BLaER1 treated with 17β-estradiol and CSF1 and Interleukin-3, amounts not matched to agents 10 nM and 100 nM (cell line): ENCODE results near the gene ASCL4.

Experiments used
- H3K27ac ChIP-seq, 11 experiments: shearing (Covaris generic); formaldehyde crosslinking; 2 replicates each; pipeline ENCODE4 v1.8.1; 2022
- H3K27me3 ChIP-seq, 11 experiments: shearing (Covaris generic); formaldehyde crosslinking; 2 replicates each; pipeline ENCODE4 v1.8.1; 2022
- H3K36me3 ChIP-seq, 11 experiments: shearing (Covaris generic); formaldehyde crosslinking; 2 replicates each; pipeline ENCODE4 v1.8.1; 2022
- H3K4me1 ChIP-seq, 10 experiments: shearing (Covaris generic); formaldehyde crosslinking; 2 replicates each; pipeline ENCODE4 v1.8.1; 2022
- H3K4me2 ChIP-seq, 11 experiments: shearing (Covaris generic); formaldehyde crosslinking; 2 replicates each; pipeline ENCODE4 v1.8.1; 2022
- H3K4me3 ChIP-seq, 10 experiments: shearing (Covaris generic); formaldehyde crosslinking; 2 replicates each; pipeline ENCODE4 v1.8.1; 2022
- H3K9ac ChIP-seq, 11 experiments: shearing (Covaris generic); formaldehyde crosslinking; 2 replicates each; pipeline ENCODE4 v1.8.1; 2022
- H3K9me3 ChIP-seq, 11 experiments: shearing (Covaris generic); formaldehyde crosslinking; replicated peaks in 1 of 11; 2 replicates each; pipeline ENCODE4 v1.8.1; 2022
- H4K20me1 ChIP-seq, 11 experiments: shearing (Covaris generic); formaldehyde crosslinking; 2 replicates each; pipeline ENCODE4 v1.8.1; 2022
- Cebpa-rat ChIP-seq, 11 experiments: shearing (Covaris generic); IDR thresholded peaks; 2 replicates each; pipeline ENCODE4 v1.8.1; 2022

Gene ASCL4

DNA sequence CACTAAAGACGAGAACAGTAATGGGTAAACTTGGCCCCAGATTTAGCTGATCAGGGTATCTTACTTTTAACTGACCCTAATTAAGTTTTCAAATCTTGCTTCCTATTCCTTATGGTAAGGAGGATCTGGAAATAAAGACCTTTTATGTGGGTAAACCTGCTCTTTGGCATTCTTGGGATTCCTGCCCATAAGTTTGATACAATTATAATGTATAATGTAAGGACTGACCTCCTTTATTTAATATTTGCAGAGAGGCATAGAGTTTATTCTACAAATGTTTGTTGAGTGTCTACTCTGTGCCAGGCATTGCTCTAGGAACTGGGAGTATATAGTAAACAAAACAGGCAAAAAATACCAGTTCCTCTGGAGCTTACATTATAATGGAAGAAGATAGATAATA is 9.2 kb upstream of the ASCL4 start:
- Histone ChIP-seq H3K9me3 (peaks cover 0 to 11% (median 5%) of the 10 kb centered on the region in 11 experiments; a peak in 6 of 22 replicates), H4K20me1 (peaks cover 0 to 2% (median 0%) of the 10 kb centered on the region in 11 experiments; a peak in 4 of 22 replicates), H3K27ac (no peak overlapping the region), H3K4me3 (no peak overlapping the region), H3K4me1 (peaks cover 0 to 12% (median 5%) of the 10 kb centered on the region in 10 experiments; a peak in 13 of 20 replicates), H3K9ac (no peak overlapping the region), H3K36me3 (no peaks in the 10 kb centered on the region), H3K4me2 (no peak overlapping the region), H3K27me3 (no peaks in the 10 kb centered on the region)
- TF ChIP-seq Cebpa-rat (IDR thresholded peaks at IDR 0.05) = no peak

DNA sequence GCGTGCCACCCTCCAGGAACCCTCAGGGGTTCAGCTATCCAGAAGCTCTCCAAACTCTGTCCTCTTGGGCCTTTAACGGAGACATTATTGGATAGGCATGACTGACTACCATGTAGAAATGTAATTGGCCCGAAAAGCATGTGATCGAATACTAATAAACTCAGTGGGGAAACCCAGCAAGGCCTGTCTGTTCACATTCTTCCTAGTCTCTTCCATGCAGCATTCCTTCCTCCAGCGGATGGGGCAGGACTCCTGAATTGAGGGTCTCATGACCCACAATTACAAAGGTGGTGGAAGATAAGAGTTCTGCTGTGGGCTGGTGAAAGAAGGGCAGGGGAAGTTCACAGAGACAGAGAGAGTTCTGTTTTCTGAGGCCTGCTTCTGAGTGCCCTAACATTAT is 7.0 kb upstream of the ASCL4 start:
- Histone ChIP-seq H4K20me1 (no peaks in the 10 kb centered on the region), H3K4me3 (no peak overlapping the region), H3K27ac (no peak overlapping the region), H3K36me3 (no peaks in the 10 kb centered on the region), H3K9me3 (peaks cover 0 to 9% (median 5%) of the 10 kb centered on the region in 11 experiments; a peak in 6 of 22 replicates), H3K9ac (no peak overlapping the region), H3K27me3 (no peaks in the 10 kb centered on the region), H3K4me1 (peaks cover 0 to 5% (median 0%) of the 10 kb centered on the region in 10 experiments; a peak in 1 of 20 replicates), H3K4me2 (no peak overlapping the region)
- no peak for TF ChIP-seq Cebpa-rat (IDR thresholded peaks at IDR 0.05)

DNA sequence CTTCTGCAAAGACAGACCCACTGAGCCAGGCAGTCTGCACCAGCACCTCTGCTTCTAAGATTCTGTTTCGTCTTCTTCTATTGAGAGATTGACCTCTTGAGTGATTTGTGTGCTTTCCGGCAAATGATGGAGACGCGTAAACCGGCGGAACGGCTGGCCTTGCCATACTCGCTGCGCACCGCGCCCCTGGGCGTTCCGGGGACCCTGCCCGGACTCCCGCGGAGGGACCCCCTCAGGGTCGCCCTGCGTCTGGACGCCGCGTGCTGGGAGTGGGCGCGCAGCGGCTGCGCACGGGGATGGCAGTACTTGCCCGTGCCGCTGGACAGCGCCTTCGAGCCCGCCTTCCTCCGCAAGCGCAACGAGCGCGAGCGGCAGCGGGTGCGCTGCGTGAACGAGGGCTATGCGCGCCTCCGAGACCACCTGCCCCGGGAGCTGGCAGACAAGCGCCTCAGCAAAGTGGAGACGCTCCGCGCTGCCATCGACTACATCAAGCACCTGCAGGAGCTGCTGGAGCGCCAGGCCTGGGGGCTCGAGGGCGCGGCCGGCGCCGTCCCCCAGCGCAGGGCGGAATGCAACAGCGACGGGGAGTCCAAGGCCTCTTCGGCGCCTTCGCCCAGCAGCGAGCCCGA is 703 bp downstream of the ASCL4 start:
- Histone ChIP-seq H3K27ac (no peak overlapping the region), H3K4me2 (peak overlapping the region; percentile 63 to 84 (median 76)), H3K36me3 (no peaks in the 10 kb centered on the region), H3K9me3 (peaks cover 0 to 9% (median 5%) of the 10 kb centered on the region in 11 experiments; a peak in 8 of 22 replicates), H3K27me3 (peaks cover 21 to 41% (median 32%) of the 10 kb centered on the region in 11 experiments), H3K9ac (no peak overlapping the region), H4K20me1 (no peaks in the 10 kb centered on the region; a peak in 1 of 22 replicates), H3K4me3 (peak overlapping the region in 6 of 10 experiments; percentile 3 to 34 (median 17); a peak in 5 of 20 replicates), H3K4me1 (peaks cover 38 to 59% (median 42%) of the 10 kb centered on the region in 10 experiments)
- TF ChIP-seq Cebpa-rat (IDR thresholded peaks at IDR 0.05) = no peak

DNA sequence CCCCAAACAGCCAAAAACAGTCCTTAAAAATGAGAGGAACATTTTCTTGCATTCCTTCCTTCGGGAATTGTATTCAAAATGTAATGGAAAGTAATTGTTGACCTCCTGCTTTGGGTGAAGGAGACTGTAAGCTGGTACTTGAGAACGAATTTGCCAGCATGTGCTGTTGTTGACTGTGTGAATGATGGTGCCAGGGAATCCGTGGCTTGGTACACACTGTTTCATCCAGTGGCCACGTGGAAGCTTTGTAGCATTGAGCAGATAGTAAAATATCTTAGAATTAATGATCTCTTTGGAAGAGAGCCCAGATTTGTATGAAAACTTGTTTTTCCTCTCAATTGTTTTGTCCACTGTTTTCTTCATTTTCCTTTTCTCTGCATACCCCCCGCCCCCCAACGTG is 1.7 kb downstream of the ASCL4 start:
- no peaks in the 10 kb centered on the region for H3K36me3 ChIP-seq
- H3K27ac ChIP-seq = no peak overlapping the region
- H3K9me3 ChIP-seq = peaks cover 0 to 9% (median 5%) of the 10 kb centered on the region in 11 experiments; a peak in 8 of 22 replicates
- H3K4me1 ChIP-seq = peaks cover 38 to 68% (median 45%) of the 10 kb centered on the region in 10 experiments
- peaks cover 21 to 41% (median 32%) of the 10 kb centered on the region in 11 experiments for H3K27me3 ChIP-seq
- H3K9ac ChIP-seq = no peak overlapping the region
- H3K4me2 ChIP-seq = peak overlapping the region in 1 of 11 experiments; percentile 11; a peak in 1 of 22 replicates
- TF ChIP-seq Cebpa-rat (IDR thresholded peaks at IDR 0.05) = no peak
- H3K4me3 ChIP-seq = no peak overlapping the region
- no peaks in the 10 kb centered on the region; a peak in 1 of 22 replicates for H4K20me1 ChIP-seq

DNA sequence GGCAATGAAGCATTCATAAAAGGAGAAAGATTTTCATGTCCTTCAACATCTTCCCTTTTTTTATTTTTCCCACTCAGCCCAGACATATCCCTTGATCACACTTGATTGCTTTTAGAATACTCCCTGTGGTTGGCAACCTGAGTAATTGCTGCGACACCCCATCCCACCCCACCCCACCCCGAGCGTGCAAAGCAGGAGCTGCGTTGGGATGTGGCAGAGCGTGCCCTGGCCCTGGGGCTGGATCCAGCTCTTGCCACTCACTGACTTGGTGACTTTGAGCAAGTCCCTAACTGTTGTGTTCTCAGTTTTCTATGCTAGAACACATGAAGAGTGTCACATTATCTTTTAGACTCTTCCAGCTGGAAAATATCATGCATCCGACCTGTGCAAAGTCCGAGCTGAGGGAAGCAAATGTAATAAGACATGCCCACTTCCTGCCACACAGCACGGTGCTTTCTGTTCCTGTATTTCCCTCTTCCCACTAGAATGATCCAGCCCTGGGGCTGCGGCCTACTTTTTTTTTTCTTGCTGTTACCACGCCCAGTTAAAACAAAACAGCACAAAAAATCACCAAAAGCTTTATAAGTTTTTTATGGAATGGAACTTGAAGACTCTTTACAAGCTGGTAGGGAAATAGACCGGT is 4.0 kb downstream of the ASCL4 start:
- peak overlapping the region in 4 of 11 experiments; percentile 36 to 80 (median 72); a peak in 7 of 22 replicates for H3K9ac ChIP-seq
- peaks cover 40 to 92% (median 50%) of the 10 kb centered on the region in 10 experiments for H3K4me1 ChIP-seq
- H4K20me1 ChIP-seq = no peaks in the 10 kb centered on the region; a peak in 1 of 22 replicates
- H3K4me2 ChIP-seq = peak overlapping the region in 10 of 11 experiments; percentile 22 to 95 (median 72); a peak in 21 of 22 replicates
- peaks cover 21 to 36% (median 30%) of the 10 kb centered on the region in 11 experiments for H3K27me3 ChIP-seq
- peak overlapping the region in 2 of 10 experiments; percentile 14 to 37; a peak in 1 of 20 replicates for H3K4me3 ChIP-seq
- peak overlapping the region in 6 of 11 experiments; percentile 41 to 93 (median 83); a peak in 10 of 22 replicates for H3K27ac ChIP-seq
- no peak for TF ChIP-seq Cebpa-rat (IDR thresholded peaks at IDR 0.05)
- H3K9me3 ChIP-seq = peaks cover 0 to 9% (median 5%) of the 10 kb centered on the region in 11 experiments; a peak in 8 of 22 replicates
- no peaks in the 10 kb centered on the region for H3K36me3 ChIP-seq

DNA sequence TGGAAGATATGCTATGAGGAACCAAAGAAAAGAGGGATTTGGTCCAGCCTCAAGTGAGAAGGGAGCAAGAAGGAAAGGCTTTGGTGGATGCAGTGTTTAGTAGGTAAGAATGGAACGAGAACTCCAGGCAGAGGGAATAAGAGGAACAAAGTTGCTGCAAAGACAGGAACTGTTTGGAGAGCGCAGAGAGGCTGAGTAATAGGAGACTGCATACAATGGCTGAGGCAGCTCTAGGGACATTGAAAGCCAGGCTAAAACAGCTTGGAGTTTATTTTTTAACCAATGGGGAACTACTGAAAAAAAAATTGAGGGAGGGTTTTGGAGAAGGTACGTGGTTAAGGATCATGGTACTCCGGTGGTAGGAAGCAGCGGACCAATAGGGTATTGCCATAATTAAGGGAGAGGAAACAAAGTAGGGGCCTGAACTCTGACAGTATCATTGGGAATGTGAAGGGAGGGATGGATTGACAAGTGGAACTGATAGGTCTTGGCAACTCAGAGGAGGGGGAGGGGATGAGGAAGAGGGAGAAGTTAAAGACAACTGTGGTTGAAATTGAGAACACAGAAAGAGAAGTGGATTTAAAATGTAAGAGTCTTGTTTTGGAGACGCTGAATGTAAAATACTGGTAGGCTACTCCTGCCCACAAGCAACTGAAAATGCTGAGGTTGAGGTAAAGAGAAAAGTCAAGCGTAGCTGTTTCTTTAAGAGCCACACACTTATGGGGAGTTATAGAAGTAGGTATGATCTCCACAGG is 4.8 kb downstream of the ASCL4 start:
- H4K20me1 ChIP-seq = no peaks in the 10 kb centered on the region; a peak in 1 of 22 replicates
- no peak for TF ChIP-seq Cebpa-rat (IDR thresholded peaks at IDR 0.05)
- peaks cover 0 to 9% (median 5%) of the 10 kb centered on the region in 11 experiments; a peak in 8 of 22 replicates for H3K9me3 ChIP-seq
- H3K4me3 ChIP-seq = peak overlapping the region in 3 of 10 experiments; percentile 33 to 37 (median 33); a peak in 3 of 20 replicates
- no peaks in the 10 kb centered on the region for H3K36me3 ChIP-seq
- H3K4me2 ChIP-seq = peak overlapping the region in 10 of 11 experiments; percentile 22 to 95 (median 72); a peak in 20 of 22 replicates
- H3K27me3 ChIP-seq = peaks cover 19 to 29% (median 23%) of the 10 kb centered on the region in 11 experiments
- peaks cover 40 to 92% (median 51%) of the 10 kb centered on the region in 10 experiments for H3K4me1 ChIP-seq
- H3K27ac ChIP-seq = peak overlapping the region in 7 of 11 experiments; percentile 36 to 93 (median 81); a peak in 13 of 22 replicates
- peak overlapping the region in 5 of 11 experiments; percentile 36 to 83 (median 74); a peak in 10 of 22 replicates for H3K9ac ChIP-seq

DNA sequence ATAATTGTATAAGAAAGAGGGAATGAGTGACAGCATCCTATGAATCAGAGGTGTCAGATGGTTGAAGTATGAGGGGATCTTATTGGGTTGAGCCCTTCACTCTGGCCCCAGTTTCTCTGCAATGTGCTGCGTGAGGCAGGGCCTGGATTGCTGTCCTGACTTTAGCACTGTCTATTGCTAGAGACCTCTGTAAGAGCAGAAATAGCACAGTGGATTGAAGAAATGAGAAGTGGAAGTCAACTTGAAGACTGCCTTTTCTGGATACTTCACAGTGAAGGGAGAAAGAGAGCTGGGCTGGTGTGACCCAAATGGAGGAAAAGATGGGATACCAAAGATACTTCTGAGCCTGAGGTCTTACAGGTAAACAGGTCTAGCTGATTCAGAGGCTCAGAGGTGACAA is 5.8 kb downstream of the ASCL4 start:
- H3K4me1 ChIP-seq = peaks cover 33 to 93% (median 45%) of the 10 kb centered on the region in 10 experiments
- peak overlapping the region in 7 of 11 experiments; percentile 38 to 95 (median 89); a peak in 12 of 22 replicates for H3K4me2 ChIP-seq
- H3K27ac ChIP-seq = peak overlapping the region in 6 of 11 experiments; percentile 49 to 93 (median 83); a peak in 11 of 22 replicates
- peak overlapping the region in 5 of 11 experiments; percentile 36 to 83 (median 74); a peak in 8 of 22 replicates for H3K9ac ChIP-seq
- H3K4me3 ChIP-seq = peak overlapping the region in 3 of 10 experiments; percentile 33 to 37 (median 33); a peak in 3 of 20 replicates
- H3K27me3 ChIP-seq = peaks cover 9 to 18% (median 12%) of the 10 kb centered on the region in 11 experiments
- H3K9me3 ChIP-seq = peaks cover 0 to 4% (median 3%) of the 10 kb centered on the region in 11 experiments; a peak in 8 of 22 replicates
- no peaks in the 10 kb centered on the region for H4K20me1 ChIP-seq
- TF ChIP-seq Cebpa-rat (IDR thresholded peaks at IDR 0.05) = no peak
- no peaks in the 10 kb centered on the region for H3K36me3 ChIP-seq

DNA sequence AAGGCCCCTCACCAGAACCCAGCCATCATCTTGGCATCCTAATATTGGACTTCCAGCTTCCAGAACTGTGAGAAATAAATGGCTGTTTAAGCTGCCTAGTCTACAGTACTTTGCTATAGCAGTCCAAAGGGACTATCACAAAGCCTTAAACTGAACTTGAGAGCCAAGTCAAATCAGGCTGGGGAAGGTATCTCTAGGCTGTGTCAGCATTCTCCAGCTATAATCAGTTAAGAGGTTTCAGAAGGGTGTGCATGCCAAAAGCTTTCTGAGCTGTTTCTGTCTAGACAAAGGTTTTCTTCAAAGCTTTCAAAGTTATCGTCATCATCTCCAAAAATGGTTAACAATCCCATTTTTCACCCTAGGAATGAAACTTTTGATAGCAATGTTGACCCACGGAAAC is 7.6 kb downstream of the ASCL4 start:
- H3K27me3 ChIP-seq = 0 out of 22 replicates have a peak, but pooled peaks cover 0 to under 1% (median 0%) of the 10 kb centered on the region in 11 experiments
- H3K36me3 ChIP-seq = no peaks in the 10 kb centered on the region
- TF ChIP-seq Cebpa-rat (IDR thresholded peaks at IDR 0.05) = no peak
- H3K4me1 ChIP-seq = peaks cover 31 to 98% (median 42%) of the 10 kb centered on the region in 10 experiments
- peak overlapping the region in 3 of 11 experiments; percentile 11 to 95 (median 94); a peak in 5 of 22 replicates for H3K4me2 ChIP-seq
- H4K20me1 ChIP-seq = no peaks in the 10 kb centered on the region
- H3K4me3 ChIP-seq = no peak overlapping the region
- peak overlapping the region in 1 of 11 experiments; percentile 3; a peak in 2 of 22 replicates for H3K27ac ChIP-seq
- H3K9ac ChIP-seq = no peak overlapping the region
- H3K9me3 ChIP-seq = no peaks in the 10 kb centered on the region
